Retinal pigment epithelial cell (primary cell): ENCODE measurements around the gene BRICD5.

Experiments
- DNase-seq: peaks from one replicate; pipeline ENCODE4 v3.0.0-alpha.2; 2010; ENCODE audit warnings: low read depth
- H3K4me3 ChIP-seq: 2 replicates; pipeline ENCODE4 v1.5.1; 2011; ENCODE audit warnings: mild to moderate bottlenecking, low read length, control low read depth, moderate library complexity
- CTCF ChIP-seq: conservative IDR thresholded peaks from 2 replicates; pipeline ENCODE4 v1.5.1; 2011; ENCODE audit warnings: low read depth, low read length, control low read depth, inconsistent platforms

Gene BRICD5

GRCh38 chr16:2195322-2196161 lies 15.1 kb downstream of the BRICD5 start:
- no peak for DNase-seq
- peak overlapping the region; percentile 22 for H3K4me3 ChIP-seq
- TF ChIP-seq CTCF, result no peak

- DNase-seq, result no peak
- peak; percentile 63 for TF ChIP-seq CTCF
- H3K4me3 ChIP-seq, result no peak overlapping the region
These were observed 15.8 kb downstream of the BRICD5 start for GRCh38 chr16:2194852-2195321.

- H3K4me3 ChIP-seq, result no peak overlapping the region
- peak; percentile 28 for DNase-seq
- no peak for TF ChIP-seq CTCF
These were observed 16.4 kb downstream of the BRICD5 start for GRCh38 chr16:2194166-2194834.

- H3K4me3 ChIP-seq, result no peak overlapping the region
- TF ChIP-seq CTCF, result no peak
- DNase-seq, result no peak
These were observed 19.3 kb downstream of the BRICD5 start for GRCh38 chr16:2191446-2191706.

- no peak for TF ChIP-seq CTCF
- no peak for DNase-seq
- H3K4me3 ChIP-seq, result no peak overlapping the region
These were observed 19.8 kb downstream of the BRICD5 start for GRCh38 chr16:2190659-2191445.

GRCh38 chr16:2190002-2190658 lies 20.5 kb downstream of the BRICD5 start:
- no peak overlapping the region for H3K4me3 ChIP-seq
- no peak for DNase-seq

More at GRCh38 chr16:2190002-2190658, 20.5 kb downstream of the BRICD5 start:
- no peak for TF ChIP-seq CTCF
